LoVo (cell line): ENCODE measurements around the gene WDR4.
"Not testable (repeated sequence)": the region's sequence is repeated elsewhere in the genome, so short reads cannot be mapped to it uniquely, and the experiment has no call there.

Experiments
- DNase-seq: peaks from one replicate; pipeline ENCODE4 v3.0.0-alpha.2; 2016; ENCODE audit warnings: low spot score

WDR4 gene

GRCh38 chr21:42875811-42876210 lies 3.5 kb downstream of the WDR4 start:
- not testable (repeated sequence) for DNase-seq

- no peak for DNase-seq
These were observed 6.2 kb downstream of the WDR4 start for GRCh38 chr21:42873096-42873495.

- no peak for DNase-seq
These were observed 11.1 kb downstream of the WDR4 start for GRCh38 chr21:42868196-42868595.

- no peak for DNase-seq
These were observed 13.6 kb downstream of the WDR4 start for GRCh38 chr21:42865776-42866160.

- DNase-seq: no peak
These were observed 14.2 kb downstream of the WDR4 start for GRCh38 chr21:42864815-42865775.

- no peak for DNase-seq
These were observed 15.1 kb downstream of the WDR4 start for GRCh38 chr21:42864286-42864685.

- DNase-seq: no peak
These were observed 15.9 kb downstream of the WDR4 start for GRCh38 chr21:42863504-42863870.

- DNase-seq: no peak
These were observed 16.4 kb downstream of the WDR4 start for GRCh38 chr21:42862774-42863503.

GRCh38 chr21:42861848-42862400 lies 17.4 kb downstream of the WDR4 start:
- no peak for DNase-seq

GRCh38 chr21:42861311-42861847 lies 18.0 kb downstream of the WDR4 start:
- no peak for DNase-seq

- no peak for DNase-seq
These were observed 19.0 kb downstream of the WDR4 start for GRCh38 chr21:42860345-42860744.

- DNase-seq: no peak
These were observed 19.5 kb downstream of the WDR4 start for GRCh38 chr21:42859891-42860230.

GRCh38 chr21:42858957-42859890 lies 20.1 kb downstream of the WDR4 start:
- DNase-seq: no peak

- no peak for DNase-seq
These were observed 21.0 kb downstream of the WDR4 start for GRCh38 chr21:42858185-42858847.

GRCh38 chr21:42857216-42857615 lies 22.1 kb downstream of the WDR4 start:
- no peak for DNase-seq

GRCh38 chr21:42855937-42856335 lies 23.4 kb downstream of the WDR4 start:
- no peak for DNase-seq

- no peak for DNase-seq
These were observed 24.0 kb downstream of the WDR4 start for GRCh38 chr21:42855171-42855936.

- no peak for DNase-seq
These were observed 24.9 kb downstream of the WDR4 start for GRCh38 chr21:42854246-42855010.

GRCh38 chr21:42853621-42854020 lies 25.7 kb downstream of the WDR4 start:
- no peak for DNase-seq
